H1 (cell line): ENCODE results near the gene LRPPRC. TPM values are rescaled to one million over a fixed set of nuclear protein-coding genes. Genes with fewer than 3 reads are reported as not detected.

ENCODE experiments used
- CHD7 ChIP-seq: fragments of 300-600 bp; sonication (generic); IDR thresholded peaks from 2 replicates; pipeline ENCODE4 v1.7.1; 2012; ENCODE audit warnings: low read length, moderate library complexity, mild to moderate bottlenecking, inconsistent platforms; ENCODE audit not compliant: insufficient replicate concordance
- polyA plus RNA-seq, 7 experiments: library from polyadenylated mRNA; depleted of rRNA in 3 of 7; stranded (reverse) in 5 of 7; unstranded in 2 of 7; fragments of >200 nt in 5 of 7; fragments of 200-250 nt in 2 of 7; gene quantifications; 1 replicate in 5 of 7; 2 replicates in 1 of 7; 4 replicates in 1 of 7; pipeline versions ENCODE4 v1.2.1 to v1.2.3, GENCODE V29; 2011 to 2013; ENCODE audit warnings: missing spikeins in 2 of 7, mixed read lengths in 2 of 7
- total RNA-seq: library from RNA; stranded (reverse); fragmentation: NEBNext Ultra II Directional; extraction: Animal tissue kit (Norgen Biotek cat#: 25700); gene quantifications from 2 replicates; pipeline ENCODE4 v1.2.1, GENCODE V29; 2021

Gene LRPPRC
- total and polyA plus RNA-seq, 2 of the 8 experiments (the other 6 are each of a cell fraction or from before 2014, with no cell fraction given), result 43.4 to 167 TPM

- TF ChIP-seq CHD7, result no peak
Observed at GRCh38 chr2:43846140-43846793, 149.5 kb downstream of the LRPPRC start (continued).
